Muscle layer of colon (tissue), 2 donors: ENCODE measurements around the gene KIAA0586.
"Not testable (repeated sequence)": the region's sequence is repeated elsewhere in the genome, so short reads cannot be mapped to it uniquely, and the experiment has no call there.

ENCODE experiments used
- H3K27ac ChIP-seq: one replicate; pipeline ENCODE4 v1.7.0; 2013; ENCODE audit warnings: low read depth, mild to moderate bottlenecking, low read length, moderate library complexity
- H3K27me3 ChIP-seq, 2 donors: one replicate each; pipeline ENCODE4 v1.7.0; 2013; ENCODE audit warnings: low read length in 2 of 2, mild to moderate bottlenecking in 2 of 2; ENCODE audit not compliant: insufficient read depth in 2 of 2, control insufficient read depth in 1 of 2
- H3K36me3 ChIP-seq: one replicate; pipeline ENCODE4 v1.7.0; 2013; ENCODE audit warnings: mild to moderate bottlenecking, low read length; ENCODE audit not compliant: insufficient read depth
- H3K4me1 ChIP-seq: one replicate; pipeline ENCODE4 v1.7.0; 2013; ENCODE audit warnings: mild to moderate bottlenecking, low read length; ENCODE audit not compliant: insufficient read depth
- H3K4me3 ChIP-seq, 2 donors: one replicate each; pipeline ENCODE4 v1.7.0; 2013; ENCODE audit warnings: low read length in 2 of 2, low read depth in 1 of 2, mild to moderate bottlenecking in 1 of 2, moderate library complexity in 1 of 2
- H3K9ac ChIP-seq: one replicate; pipeline ENCODE4 v1.7.0; 2013; ENCODE audit warnings: low read length
- H3K9me3 ChIP-seq: one replicate; pipeline ENCODE4 v1.7.0; 2013; ENCODE audit warnings: mild to moderate bottlenecking, low read length
- donor health status: abdominal sarcoma.
- donor health status: Adenocarcinoma of cecum.

The KIAA0586 gene

DNA sequence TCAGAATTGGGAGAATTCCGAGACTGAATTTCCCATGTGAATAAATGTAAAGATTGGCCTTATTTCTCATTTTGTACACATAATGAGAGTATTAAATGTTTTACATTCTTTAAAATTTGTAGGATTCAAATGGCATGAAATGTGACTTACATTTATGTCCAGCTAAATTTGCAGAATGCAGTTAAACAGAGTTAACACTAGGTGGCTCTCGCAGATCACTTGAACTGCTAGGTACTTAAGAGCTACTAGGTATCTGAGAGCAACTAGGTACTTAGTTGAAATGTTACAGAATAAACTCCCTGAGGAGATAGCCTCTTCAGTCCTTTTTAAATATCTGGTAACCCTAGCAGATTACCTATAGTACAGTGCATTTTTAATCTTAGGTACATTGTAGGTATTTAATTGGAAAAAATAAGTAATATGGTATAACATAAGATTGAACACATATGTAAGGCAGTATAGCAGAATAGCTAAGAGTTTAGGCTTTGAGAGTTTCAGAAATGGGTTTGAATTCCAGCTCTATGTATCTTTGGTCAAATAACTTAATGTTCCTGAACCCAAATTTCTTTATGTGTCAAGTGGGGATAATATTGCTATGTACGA, 73.8 kb downstream of the KIAA0586 start:
- Histone ChIP-seq H3K27me3 (no peaks in the 10 kb centered on the region), H3K4me1 (no peaks in the 10 kb centered on the region)

DNA sequence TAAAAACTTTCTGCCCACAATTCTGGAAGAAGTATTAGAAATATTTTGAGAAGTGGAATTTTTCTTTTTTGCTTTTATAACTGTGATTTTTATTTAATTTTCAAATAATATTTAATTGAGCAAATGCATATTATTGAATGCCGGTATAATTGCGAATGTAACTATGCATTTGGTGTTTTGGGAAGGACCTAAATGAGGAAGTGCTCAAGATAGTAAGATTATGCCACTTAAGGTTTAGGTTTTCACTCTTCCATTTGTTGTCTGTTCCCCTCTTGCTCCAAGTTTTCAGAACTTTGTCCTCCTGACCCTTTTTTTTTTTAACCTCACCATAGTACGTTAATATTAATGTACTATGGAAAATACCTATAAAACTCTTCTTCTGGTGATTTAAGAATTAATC, 85.8 kb downstream of the KIAA0586 start:
- H3K4me1 ChIP-seq = no peaks in the 10 kb centered on the region
- no peaks in the 10 kb centered on the region for H3K27me3 ChIP-seq
- no peak overlapping the region for H3K4me3 ChIP-seq
- H3K9me3 ChIP-seq = no peaks in the 10 kb centered on the region
- no peak overlapping the region for H3K9ac ChIP-seq
- no peak overlapping the region for H3K27ac ChIP-seq
- no peaks in the 10 kb centered on the region for H3K36me3 ChIP-seq

More for the DNA sequence above, 73.8 kb downstream of the KIAA0586 start:
- H3K36me3 ChIP-seq = peaks cover 10% of the 10 kb centered on the region
- H3K27ac ChIP-seq = no peak overlapping the region
- no peak overlapping the region for H3K9ac ChIP-seq
- no peak overlapping the region for H3K4me3 ChIP-seq
- no peaks in the 10 kb centered on the region for H3K9me3 ChIP-seq

DNA sequence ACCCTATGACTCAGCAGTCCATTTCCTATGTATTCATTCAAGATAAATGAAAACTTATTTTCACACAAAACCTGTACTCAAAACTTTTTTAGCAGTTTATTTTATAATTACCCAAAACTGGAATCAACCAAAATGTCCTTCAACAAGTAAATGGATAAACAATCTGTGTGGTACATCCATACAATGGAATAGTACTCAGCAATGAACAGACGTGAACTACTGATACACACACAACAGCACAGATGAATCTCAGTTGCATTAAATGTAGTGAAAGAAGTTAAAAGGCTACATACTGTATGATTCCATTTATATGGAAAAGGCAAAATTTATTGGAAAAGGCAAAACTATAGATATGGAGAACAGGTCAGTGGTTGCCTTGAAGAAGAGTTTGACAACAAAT, 90.1 kb downstream of the KIAA0586 start:
- Histone ChIP-seq H3K4me1 (no peaks in the 10 kb centered on the region), H3K27me3 (no peaks in the 10 kb centered on the region), H3K9me3 (no peaks in the 10 kb centered on the region), H3K9ac (no peak overlapping the region), H3K4me3 (no peak overlapping the region), H3K27ac (no peak overlapping the region), H3K36me3 (no peaks in the 10 kb centered on the region)

DNA sequence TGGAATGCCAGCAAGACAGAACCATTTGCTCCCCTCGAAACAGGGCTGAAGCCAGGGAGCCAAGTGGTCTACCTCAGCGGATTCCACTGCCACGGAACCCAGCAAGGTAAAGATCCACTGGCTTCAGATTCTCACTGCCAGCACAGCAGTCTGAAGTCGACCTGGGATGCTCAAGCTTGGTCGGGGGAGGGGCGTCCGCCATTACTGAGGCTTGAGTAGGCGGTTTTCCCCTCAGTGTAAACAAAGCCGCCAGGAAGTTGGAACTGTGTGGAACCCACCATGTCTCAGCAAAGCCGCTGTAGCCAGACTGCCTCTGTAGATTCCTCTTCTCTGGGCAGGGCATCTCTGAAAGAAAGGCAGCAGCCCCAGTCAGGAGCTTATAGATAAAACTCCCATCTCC, 98.2 kb downstream of the KIAA0586 start:
- not testable (repeated sequence) for H3K27ac ChIP-seq, H3K27me3 ChIP-seq, H3K4me1 ChIP-seq, H3K36me3 ChIP-seq, H3K9ac ChIP-seq, H3K4me3 ChIP-seq, H3K9me3 ChIP-seq

DNA sequence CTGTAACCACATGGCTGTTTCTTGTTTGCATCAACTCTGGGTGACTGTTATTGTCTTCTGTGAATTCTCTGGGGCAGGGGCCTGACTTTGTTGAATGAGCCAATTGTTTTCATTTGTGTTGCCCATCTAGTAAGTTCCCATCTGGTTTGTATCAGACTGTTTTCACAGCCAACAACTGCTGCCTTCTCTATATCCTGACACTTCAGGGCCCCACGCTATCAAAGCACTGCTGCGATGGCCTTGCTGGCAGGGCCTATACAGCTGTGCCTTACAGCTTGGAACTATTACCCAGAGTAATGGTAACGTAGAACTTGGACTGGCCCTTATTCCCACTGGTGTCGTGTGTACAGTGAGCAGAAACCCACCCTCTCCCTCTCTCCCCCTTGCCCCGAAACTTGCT, 105.9 kb downstream of the KIAA0586 start:
- Histone ChIP-seq H3K4me3 (no peak overlapping the region), H3K27ac (peak overlapping the region; percentile 78), H3K9me3 (no peaks in the 10 kb centered on the region), H3K9ac (no peak overlapping the region), H3K27me3 (no peaks in the 10 kb centered on the region), H3K36me3 (no peaks in the 10 kb centered on the region), H3K4me1 (peaks cover 21% of the 10 kb centered on the region)

DNA sequence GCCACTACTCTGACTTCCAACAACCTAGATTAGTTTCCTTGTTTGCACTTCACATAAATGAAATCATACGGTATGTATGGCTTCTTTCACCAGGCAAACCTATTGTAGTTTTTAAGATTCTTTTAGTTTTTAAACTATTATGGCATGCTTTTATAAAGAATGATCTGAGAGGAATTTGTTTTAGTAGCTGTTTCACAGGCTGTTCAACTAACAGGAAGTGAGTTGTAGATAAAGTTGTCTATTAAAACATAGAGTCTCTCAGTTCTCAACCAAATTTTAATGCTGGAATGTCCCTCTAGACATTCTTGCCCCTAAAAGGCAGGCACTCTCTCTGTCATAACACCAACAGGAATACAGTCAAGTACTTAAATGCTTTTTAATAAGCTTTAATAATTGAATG, 107.5 kb downstream of the KIAA0586 start:
- Histone ChIP-seq H3K27ac (no peak overlapping the region), H3K36me3 (no peaks in the 10 kb centered on the region), H3K4me1 (peaks cover 21% of the 10 kb centered on the region), H3K27me3 (no peaks in the 10 kb centered on the region), H3K4me3 (no peak overlapping the region), H3K9me3 (no peaks in the 10 kb centered on the region), H3K9ac (no peak overlapping the region)

DNA sequence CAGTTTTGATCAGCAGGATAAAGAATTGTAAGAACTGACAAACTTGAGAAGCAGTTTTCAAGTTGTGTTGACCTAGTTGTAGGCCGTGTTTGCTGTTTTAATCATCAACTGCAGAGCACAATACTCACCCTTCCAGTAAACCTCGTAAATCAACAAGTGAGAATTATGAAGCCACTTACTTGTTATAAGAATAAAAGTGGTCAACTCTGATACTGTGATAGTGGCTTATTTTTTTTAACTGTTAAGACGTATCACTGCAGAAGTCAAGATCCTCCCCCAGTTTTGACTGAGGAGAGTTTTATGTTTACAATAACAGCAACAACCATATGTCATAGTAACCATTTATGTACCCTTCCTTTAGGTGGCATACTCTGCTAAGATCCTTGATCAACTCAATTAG, 109.5 kb downstream of the KIAA0586 start:
- peaks cover 33% of the 10 kb centered on the region for H3K4me1 ChIP-seq
- no peak overlapping the region for H3K4me3 ChIP-seq
- no peak overlapping the region for H3K27ac ChIP-seq
- no peak overlapping the region for H3K9ac ChIP-seq
- no peaks in the 10 kb centered on the region for H3K27me3 ChIP-seq
- no peaks in the 10 kb centered on the region for H3K9me3 ChIP-seq
- H3K36me3 ChIP-seq = no peaks in the 10 kb centered on the region

DNA sequence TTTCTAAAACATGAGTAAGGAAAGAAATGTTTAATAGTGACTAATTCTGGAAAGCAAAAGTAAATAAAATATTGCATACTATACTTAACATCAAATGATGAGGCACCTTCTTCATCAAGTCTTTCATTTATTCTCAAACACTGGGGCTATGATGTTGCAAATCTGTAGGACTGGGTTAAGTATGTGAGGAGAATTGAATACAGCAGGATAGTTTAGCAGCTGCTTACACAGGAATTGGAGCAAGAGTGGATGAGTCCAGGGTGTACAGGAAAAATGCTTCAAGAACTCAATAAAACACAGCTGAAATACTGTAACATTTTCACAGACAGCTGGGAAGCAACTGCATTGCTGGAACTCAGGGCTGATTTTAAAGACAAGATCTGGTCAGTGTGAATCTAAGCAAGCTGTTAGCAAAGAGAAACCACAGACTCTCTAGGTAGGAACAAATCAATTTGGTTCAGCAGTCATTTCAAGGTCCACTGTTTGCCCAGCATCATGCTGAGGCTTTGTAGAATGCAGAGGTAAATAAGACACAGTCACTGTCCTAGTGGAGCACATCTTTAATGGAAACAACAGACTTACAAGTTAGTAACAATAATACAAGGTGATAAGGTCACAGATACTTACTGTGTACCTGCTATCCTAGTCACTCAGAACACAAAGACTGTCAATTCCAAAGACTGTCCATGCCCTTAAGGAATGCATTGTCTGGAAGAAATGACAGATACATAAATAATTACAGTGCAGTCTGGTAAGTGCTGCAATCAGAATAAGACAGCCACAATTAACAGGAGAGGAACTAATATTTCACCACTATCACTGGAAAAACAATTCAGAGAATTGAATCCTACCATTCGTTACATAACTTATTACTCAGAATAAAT, 113.5 kb downstream of the KIAA0586 start:
- H3K4me3 ChIP-seq = no peak overlapping the region
- no peaks in the 10 kb centered on the region for H3K36me3 ChIP-seq
- no peak overlapping the region for H3K9ac ChIP-seq
- no peak overlapping the region for H3K27ac ChIP-seq
- H3K4me1 ChIP-seq = peaks cover 12% of the 10 kb centered on the region
- no peaks in the 10 kb centered on the region for H3K27me3 ChIP-seq
- no peaks in the 10 kb centered on the region for H3K9me3 ChIP-seq

DNA sequence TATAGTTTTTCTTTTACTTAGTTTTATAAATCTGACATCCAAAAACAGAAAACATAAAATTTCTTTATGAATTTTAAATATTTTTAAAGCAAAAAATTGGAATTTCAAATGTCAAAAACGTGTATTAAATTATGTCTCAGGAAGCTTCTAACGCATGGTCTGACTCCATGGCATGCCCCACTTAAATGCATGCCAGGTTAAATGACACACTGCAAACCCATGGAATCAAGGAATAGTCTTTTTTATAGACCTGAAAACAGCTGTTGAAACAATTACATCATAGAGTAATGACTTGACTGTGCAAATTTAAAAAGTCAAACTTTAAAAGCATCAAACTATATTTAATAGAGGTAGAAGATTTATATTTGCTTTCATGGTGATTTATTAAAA, 114.1 kb downstream of the KIAA0586 start:
- H3K4me3 ChIP-seq = no peak overlapping the region
- H3K9ac ChIP-seq = no peak overlapping the region
- no peak overlapping the region for H3K27ac ChIP-seq
- no peaks in the 10 kb centered on the region for H3K27me3 ChIP-seq
- no peaks in the 10 kb centered on the region for H3K9me3 ChIP-seq
- H3K4me1 ChIP-seq = peaks cover 12% of the 10 kb centered on the region
- no peaks in the 10 kb centered on the region for H3K36me3 ChIP-seq

DNA sequence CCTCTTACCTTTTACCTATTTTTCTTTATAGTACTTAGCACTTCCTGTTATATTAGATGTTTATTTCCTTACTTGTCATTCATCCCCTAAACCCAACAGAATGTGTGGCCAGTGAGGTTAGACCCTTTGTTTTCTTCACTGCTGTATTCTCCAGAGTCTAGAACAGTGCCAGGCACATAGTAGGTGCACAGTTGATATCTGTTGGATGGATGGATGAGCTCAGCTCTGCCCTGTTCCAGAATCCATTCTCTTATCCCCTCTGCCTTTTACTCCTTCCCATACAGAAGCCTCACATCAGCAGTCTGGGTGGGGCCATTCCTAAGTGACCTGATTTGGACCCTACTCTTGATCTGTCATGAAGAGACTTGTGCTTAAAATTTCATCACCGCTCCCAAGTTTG, 115.7 kb downstream of the KIAA0586 start:
- Histone ChIP-seq H3K4me3 (no peak overlapping the region), H3K27me3 (no peaks in the 10 kb centered on the region), H3K36me3 (no peaks in the 10 kb centered on the region), H3K9ac (no peak overlapping the region), H3K4me1 (peaks cover 12% of the 10 kb centered on the region), H3K9me3 (no peaks in the 10 kb centered on the region), H3K27ac (no peak overlapping the region)

DNA sequence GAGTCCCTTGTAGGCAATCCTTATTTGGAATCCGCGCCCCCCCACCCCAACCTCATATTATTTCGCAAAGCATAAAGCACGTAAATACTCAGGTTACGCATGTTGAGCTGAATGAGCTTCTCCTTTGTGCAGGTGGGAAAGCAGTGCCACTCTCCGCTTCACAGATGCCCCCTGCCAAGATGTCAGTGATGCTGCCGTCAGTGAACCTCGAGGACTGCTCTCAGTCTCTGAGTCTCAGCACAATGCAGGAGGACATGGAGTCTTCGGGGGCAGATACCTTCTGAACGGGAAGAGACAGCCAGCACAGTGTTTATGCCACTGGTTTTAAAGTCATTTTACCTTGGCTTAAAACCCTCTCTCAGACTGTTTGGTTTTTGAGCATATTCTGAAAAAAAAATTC, 120.1 kb downstream of the KIAA0586 start:
- Histone ChIP-seq H3K27me3 (no peaks in the 10 kb centered on the region), H3K27ac (no peak overlapping the region), H3K36me3 (no peaks in the 10 kb centered on the region), H3K4me1 (no peaks in the 10 kb centered on the region), H3K9ac (no peak overlapping the region), H3K4me3 (no peak overlapping the region), H3K9me3 (no peaks in the 10 kb centered on the region)
